GM21528 (cell line): ENCODE results near the gene CD79A.
"Not testable (repeated sequence)": the region's sequence is repeated elsewhere in the genome, so short reads cannot be mapped to it uniquely, and the experiment has no call there.

Experiments used
- ATAC-seq: cut with Tn5 transposase; IDR thresholded peaks from one replicate; pipeline ENCODE4 v1.9.1; 2021; ENCODE audit warnings: mild to moderate bottlenecking, moderate library complexity; ENCODE audit not compliant: unreplicated experiment, low FRiP score

Gene CD79A

GRCh38 chr19:41862445-41862986 lies 14.6 kb upstream of the CD79A start:
- ATAC-seq: no peak

- no peak for ATAC-seq
Observed at GRCh38 chr19:41863209-41863931, 13.7 kb upstream of the CD79A start.

GRCh38 chr19:41864374-41864773 lies 12.7 kb upstream of the CD79A start:
- no peak for ATAC-seq

- no peak for ATAC-seq
Observed at GRCh38 chr19:41866284-41866683, 10.8 kb upstream of the CD79A start.

GRCh38 chr19:41868120-41868988 lies 8.7 kb upstream of the CD79A start:
- no peak for ATAC-seq

GRCh38 chr19:41868989-41869300 lies 8.1 kb upstream of the CD79A start:
- ATAC-seq: no peak

GRCh38 chr19:41869374-41869955 lies 7.6 kb upstream of the CD79A start:
- ATAC-seq: no peak

GRCh38 chr19:41870401-41870873 lies 6.6 kb upstream of the CD79A start:
- ATAC-seq: no peak

GRCh38 chr19:41871573-41872383 lies 5.3 kb upstream of the CD79A start:
- no peak for ATAC-seq

GRCh38 chr19:41872384-41872774 lies 4.7 kb upstream of the CD79A start:
- no peak for ATAC-seq

GRCh38 chr19:41872775-41873647 lies 4.1 kb upstream of the CD79A start:
- no peak for ATAC-seq

- not testable (repeated sequence) for ATAC-seq
Observed at GRCh38 chr19:41875973-41876372, 1.1 kb upstream of the CD79A start.

- no peak for ATAC-seq
Observed at GRCh38 chr19:41877916-41878905, 1.1 kb downstream of the CD79A start.

GRCh38 chr19:41879080-41879479 lies 2.0 kb downstream of the CD79A start:
- no peak for ATAC-seq

- ATAC-seq: no peak
Observed at GRCh38 chr19:41879670-41880328, 2.7 kb downstream of the CD79A start.

GRCh38 chr19:41880329-41880708 lies 3.2 kb downstream of the CD79A start:
- ATAC-seq: no peak

GRCh38 chr19:41882568-41883462 lies 5.7 kb downstream of the CD79A start, which contains the start of gene ARHGEF1:
Gene ARHGEF1 (plus strand): TSS chr19:41883184. CDS start chr19:41888083, 4,899 bp downstream.
- no peak for ATAC-seq
